GM18507 (cell line): ENCODE data around the gene C19orf67.
A peak's percentile ranks its signal among the peaks of the same experiment; 100 is the strongest.

Experiments
- DNase-seq: peaks from one replicate; pipeline ENCODE4 v3.0.0; 2011; ENCODE audit warnings: low read depth; ENCODE audit not compliant: insufficient read length; ENCODE audit errors: extremely low spot score
- FAIRE-seq: peaks from 2 replicates; lab custom pipeline; 2011; peaks lifted over from hg19 to GRCh38; lab: Jason Lieb, UNC

Gene C19orf67

DNA sequence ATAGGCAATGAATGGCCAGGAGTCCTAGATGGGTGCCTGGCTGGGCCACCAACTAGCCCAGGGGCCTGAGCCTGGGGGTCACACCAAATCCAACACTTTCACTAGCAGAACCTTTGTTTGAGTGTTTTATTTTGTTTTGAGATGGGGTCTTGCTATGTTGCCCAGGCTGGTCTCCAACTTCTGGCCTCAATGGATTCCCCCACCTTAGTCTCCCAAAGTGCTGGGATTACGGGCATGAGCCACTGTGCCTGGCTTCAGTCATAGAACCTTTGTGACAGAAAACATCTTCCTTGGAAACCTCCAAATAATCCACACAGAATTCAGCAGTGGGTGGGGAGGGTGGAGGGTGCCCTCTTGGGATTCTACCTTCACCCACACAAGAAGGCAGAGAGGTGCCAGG, 25.9 kb upstream of the C19orf67 start:
- no peak for DNase-seq
- no peak for FAIRE-seq

DNA sequence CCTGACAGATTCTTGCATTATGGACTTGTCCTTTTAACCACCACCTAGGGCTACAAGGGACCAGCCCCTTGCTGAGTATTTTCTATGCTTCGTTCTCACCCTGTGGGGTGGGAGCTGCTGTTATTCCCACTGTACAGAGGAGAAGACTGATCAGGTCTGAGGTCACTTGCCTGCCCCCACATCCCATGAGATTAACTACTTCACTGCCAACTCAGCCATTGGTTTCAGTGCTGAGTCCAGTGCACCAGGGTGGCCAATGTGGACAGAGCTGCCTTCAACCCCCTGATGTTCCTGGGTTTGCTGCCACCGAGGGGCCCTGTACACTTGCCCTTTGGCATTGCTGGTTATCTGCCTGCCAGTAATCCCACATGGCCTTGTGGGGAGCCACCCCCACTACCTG, 25.1 kb upstream of the C19orf67 start:
- no peak for FAIRE-seq
- DNase-seq = no peak

DNA sequence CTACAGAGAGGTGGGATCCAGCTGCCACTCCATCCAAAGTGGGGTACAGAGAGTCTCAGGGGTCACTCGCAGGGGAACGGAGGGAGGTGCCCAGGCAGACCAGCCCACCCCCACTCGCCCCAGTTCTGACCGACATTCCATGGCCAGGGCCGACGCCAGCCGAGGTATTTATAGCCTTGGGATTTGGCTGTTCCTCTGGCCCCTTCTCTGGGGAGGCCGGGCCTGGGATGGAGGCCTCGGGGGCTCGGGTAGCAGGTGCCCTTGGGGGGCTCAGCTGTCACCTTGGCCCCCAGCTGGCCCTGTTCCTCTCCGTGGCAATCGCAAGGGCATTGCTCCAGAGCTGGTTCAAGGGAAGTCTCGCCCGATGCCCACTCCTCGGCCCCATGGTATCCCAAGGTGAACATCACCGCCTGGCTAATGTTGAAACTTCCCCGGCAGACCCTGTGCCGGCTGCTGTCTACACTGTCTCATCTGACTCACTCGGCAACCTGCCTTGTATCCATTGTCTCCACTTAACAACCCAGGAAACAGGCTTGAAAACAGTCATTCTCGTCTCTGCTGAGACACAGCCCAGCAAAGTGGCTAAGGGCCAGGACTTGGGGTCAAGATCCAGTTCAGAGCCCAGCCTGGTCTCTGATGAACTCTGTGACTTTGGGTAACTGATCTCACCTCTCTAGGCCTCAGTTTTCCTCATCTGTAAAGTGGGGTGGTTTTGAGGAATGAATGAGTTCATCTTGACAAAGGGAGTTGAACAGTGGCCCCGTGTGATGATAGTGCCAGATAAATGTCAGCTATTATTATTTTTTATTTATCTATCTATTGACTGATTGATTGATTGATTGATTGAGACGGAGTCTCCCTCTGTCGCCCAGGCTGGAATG, 22.2 kb upstream of the C19orf67 start:
- FAIRE-seq = no peak
- no peak for DNase-seq

DNA sequence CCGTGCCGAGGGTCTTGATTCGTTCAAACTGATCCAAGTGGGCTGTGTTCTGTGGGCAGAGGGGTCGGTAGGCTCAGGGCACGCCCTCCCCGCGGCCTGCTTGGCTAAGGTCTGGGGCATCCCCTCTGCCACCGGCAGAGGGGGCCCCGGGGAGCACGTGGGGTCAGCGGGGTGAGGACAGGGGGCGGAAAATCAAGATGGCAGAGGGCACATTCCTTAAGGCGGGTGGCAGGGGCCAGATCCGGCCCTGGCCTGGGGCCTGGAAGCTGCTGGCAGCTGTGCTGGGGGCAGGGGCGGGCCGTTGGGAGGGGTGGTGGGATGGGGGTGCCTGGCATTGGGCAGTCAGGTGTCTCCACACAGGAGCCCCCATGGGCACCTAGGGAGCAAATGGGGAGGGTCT, 21.3 kb upstream of the C19orf67 start:
- no peak for DNase-seq
- FAIRE-seq = no peak

DNA sequence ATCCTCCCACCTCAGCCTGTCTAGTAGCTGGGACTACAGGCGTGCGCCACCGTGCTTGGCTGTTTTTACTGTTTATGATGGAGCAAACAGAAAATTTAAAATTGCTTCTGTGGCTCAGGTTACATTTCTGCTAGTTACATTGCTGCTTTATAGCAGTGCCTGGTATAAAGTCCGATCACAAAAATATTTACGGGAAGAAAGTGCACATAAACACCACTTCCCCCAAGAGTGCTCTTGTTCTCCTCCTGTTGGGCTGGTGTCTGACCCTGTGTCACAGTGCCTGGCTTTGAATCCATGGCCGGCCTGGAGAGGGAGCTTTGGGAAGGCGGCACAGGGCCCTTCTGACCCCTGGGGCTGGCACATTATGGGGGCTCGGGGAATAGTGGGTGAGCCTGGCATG, 20.1 kb upstream of the C19orf67 start:
- DNase-seq (no peak), FAIRE-seq (no peak)

DNA sequence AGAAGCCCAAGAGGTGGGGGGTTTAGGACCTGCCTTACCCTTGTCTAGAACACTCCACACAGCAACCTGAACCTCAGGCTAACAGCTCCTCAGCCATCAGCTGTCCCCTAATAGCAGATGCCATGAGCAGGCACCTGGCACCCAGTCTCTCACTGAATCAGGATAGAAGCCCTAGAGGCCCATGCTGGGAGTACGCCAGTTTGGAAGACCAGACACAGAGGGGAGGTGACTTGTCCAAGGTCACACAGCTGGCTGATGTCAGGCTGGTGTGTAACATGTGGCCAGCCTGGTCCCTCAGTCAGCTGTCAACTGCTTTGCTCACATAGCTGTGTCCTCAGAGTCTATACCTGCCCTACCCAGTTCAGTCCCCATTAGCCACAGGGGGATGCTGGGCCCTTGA, 17.7 kb upstream of the C19orf67 start:
- DNase-seq (no peak), FAIRE-seq (no peak)

DNA sequence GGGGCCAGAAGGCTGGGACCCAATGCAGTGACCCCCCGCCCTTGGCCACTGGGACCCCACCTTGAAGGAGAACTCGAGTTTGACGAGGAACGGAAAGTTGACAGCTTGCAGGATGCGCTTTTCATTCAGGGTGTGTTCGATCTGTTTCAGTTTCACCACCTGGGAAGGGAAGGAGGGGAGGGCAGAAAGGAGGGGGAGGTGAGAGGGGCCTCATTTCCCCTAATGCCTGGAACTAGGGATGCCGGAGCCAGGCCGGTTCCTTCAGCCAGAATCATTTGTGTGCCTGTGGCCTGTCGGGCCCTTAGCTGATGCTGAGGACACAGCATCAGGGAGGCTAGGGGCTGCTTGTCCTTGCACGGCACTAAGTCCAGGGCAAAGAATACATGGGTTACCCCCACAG, 17.2 kb upstream of the C19orf67 start:
- DNase-seq (no peak), FAIRE-seq (no peak)

DNA sequence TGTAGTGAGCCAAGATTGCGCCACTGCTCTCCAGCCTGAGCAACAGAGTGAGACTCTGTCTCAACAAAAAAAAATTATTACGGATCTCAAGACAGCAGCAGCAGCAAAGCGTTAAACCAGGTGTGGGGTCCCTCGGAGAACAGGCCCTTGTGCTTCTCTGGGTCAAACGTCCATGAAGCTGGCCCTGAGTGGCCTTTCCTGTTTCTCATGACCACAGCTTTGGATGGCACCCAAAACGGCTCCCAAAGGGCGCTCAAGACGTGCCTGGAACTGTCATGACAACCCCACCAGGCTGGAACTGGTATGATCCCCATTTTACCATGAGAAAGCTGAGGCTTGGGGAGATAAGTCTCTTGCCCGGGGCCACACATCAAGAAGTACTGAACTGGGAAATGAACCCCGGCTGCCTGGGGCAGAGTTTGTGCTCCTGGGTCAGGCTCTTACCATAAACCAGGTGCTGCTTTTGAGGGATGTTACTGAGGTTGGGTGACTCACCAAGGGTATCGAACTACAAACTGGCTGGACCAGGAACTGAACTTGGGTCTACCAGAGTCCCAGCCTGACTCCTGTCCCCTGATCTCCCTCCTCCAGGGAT, 16.6 kb upstream of the C19orf67 start:
- DNase-seq = no peak
- FAIRE-seq = no peak

DNA sequence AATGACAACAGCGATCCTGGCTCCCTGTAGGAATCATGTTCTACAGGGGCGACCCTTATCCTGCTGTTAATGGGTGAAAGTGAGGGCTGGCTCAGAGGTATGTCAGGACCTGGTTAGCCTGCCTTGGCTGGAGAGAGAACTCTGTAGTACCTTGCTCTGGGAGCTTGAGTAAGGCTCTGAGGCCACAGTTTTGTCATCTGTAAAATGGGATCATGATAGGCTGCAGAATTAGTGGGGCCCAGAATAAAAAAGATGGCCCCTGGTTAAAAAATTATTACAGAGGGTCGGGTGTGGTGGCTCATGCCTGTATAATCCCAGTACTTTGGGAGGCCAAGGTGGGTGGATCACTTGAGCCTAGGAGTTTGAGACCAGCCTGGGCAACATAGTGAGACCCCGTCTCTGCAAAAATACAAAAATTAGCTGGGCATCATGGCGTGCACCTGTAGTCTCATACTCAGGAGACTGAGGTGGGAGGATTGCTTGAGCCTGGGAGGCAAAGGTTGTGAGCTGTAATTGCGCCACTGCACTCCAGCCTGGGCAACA, 15.5 kb upstream of the C19orf67 start:
- FAIRE-seq = no peak
- DNase-seq = no peak

DNA sequence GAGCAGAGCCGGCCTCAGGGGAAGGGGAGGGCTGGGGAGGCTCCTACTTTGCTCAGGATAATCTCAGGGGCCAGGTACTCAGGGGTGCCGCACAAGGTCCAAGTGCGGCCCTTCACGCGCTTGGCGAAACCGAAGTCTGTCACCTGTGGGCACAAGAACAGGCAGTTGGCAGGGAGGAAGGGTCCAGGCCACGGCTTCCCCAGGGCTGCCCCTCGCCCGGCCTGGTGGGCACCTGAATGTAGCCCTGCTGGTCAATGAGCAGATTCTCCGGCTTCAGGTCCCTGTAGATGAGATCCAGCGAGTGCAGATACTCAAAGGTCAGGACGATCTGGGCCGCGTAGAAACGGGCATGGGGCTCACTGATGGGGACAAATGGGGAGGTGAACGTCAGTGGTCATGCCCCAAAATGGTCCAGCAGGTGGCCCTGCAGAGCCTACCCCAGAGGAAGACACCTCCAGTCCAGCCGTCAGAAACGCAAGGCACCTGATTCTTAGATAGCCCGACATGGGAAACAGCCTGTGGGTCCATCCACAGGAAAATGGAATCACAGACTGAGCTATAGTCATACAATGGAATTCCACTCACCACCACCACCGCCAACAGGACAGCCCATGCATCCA, 12.1 kb upstream of the C19orf67 start:
- DNase-seq (no peak), FAIRE-seq (no peak)

DNA sequence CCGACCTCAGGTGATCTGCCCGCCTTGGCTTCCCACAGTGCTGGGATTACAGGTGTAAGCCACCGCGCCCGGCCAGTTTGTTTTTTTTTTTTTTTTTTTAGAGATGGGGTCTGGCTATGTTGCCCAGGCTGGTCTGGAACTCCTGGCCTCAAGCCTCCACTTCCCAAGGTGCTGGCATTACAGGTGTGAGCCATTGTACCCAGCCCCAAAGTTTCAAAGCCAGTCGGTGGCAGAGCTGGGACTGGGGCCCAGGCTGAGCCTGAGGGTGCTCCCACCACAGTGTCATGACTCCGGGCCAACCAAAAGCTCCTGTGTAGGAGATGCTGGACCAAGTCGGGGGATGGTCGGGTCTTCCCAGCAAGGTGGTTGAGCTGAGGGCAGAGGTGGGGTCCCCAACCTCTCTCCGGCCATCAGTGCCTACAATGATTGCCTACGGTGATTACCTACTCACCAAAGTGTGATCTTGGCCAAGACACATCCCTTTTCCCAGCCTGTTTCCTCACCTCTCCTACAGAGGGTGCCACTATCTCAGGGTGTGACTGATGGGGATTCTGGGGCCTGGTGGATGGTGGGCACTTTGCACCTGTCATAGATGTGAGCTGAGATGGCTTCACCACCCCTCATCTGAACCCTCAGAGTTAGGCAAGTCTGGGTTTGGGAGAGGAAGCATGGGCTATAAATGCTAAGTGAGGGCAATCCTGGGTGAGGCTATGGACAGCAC, 10.8 kb upstream of the C19orf67 start:
- DNase-seq = no peak
- FAIRE-seq = no peak

DNA sequence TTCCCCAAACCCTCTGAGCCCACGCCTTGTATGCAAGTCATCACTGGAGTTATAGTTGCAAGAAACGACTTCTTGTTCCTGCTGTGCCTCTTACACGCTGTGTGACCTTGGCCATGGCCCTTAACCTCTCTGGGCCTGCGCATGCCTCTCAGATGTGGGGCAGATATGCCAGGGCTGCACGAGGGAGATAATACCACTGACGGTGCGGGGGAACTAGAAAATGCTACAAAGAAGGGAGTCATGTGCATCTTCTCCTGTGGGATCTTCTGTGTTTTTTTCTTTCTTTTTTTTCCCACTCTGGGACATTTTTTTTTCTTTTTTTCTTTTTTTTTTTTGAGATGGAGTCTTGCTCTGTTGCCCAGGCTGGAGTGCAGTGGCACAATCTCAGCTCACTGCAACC, 9.3 kb upstream of the C19orf67 start:
- FAIRE-seq (no peak), DNase-seq (no peak)

DNA sequence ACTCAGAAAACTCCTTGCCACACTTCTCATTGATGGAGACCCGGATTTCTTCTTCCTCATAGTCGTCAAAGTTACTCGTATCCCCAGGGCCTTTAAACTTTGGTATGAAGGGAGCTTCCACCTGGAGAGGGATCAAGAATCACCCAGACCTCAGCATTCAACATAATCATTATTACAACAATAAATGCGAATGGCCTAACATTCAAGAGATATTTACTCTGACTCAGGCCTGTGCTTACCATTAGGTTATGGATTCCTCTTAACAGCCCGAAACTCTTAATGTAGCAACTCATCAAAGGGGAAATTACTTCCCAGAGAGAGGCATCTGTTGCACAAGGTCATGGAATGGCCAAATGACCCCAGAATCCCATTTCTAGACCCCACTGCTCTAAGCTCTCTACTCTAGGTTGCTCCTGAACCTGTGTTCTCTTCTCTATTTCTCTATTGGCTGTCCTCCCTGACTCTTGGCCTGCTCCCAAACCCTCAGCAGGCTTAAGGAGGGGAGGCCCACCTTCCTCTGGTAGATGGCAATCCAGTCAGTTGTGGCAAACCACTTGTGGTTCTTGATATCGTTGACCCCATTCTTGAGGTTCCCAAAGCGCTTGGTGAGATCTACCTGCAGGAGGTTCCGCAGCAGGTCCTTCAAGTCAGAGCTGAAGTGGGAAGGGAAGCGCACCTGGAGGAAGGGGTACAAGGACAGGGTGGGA, 7.7 kb upstream of the C19orf67 start:
- DNase-seq (no peak), FAIRE-seq (no peak)

DNA sequence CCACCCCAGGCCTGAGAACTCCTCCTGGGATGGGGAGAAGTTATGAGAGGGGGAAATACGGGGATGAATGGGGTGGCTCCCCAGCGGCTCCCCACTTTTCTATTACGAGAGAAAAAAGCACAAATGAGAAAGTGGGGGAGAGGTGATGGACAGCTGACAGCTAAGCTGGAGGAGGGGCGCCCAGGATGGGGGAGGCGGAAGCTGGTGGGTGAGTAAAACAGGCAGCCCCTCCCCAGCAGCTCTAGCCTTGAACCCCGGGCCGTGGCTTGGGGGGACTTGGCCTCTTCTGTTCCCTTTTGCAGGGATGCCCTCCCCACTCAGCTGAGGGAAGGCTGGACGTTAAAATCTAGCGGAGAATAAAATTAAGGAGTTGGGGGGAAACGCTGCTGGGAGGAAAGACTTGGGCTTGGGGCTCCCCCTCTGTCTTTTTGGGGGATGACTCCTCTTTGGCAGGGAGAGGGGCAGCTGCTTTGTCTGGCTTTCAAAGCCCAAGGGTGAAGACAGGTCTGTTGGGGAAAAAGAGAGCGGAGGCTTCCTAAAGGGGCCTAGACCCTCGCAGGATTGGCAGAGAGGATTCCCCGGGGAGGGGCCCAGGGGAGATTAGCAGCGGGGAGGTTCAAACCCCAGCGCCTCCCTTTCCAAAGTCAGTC, 6.4 kb upstream of the C19orf67 start:
- FAIRE-seq (peak; percentile 26), DNase-seq (no peak)

DNA sequence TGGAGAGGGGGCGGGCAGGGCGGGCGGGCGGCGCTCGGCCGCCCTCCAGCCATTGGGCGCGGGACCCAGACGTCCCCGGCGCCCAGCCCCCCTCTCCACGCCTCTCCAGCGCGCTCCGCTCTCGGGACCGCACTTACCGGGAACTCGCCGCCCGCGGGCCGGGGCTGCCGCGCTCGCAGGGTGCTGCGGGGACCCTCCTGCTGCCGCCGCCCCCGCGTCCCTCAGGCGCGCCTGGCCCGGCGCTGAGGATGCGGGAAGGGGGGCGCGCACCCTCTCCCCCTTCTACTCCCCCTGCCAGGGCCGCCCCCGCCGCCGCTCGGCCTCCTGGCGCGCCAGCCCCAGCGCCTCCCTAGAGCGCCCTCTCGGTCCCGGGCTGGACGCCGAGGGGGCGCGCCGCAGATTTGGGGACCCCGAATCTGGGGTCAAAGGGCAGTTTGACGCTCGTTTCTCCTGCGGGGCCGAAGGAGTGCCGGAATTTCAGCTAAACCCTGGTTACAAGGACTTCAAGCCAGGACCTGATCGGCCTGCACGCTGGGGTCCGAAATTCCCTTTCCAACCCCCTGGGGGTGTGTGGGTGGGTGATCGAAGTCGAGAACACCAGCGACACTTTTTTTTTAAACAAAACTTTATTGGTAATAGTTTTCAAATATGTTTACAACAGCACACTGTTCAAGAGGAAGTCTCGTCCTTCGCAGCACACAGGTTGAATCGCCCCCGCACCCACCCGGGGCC, 5.7 kb upstream of the C19orf67 start:
- FAIRE-seq (peak; percentile 83), DNase-seq (peak; percentile 72)

DNA sequence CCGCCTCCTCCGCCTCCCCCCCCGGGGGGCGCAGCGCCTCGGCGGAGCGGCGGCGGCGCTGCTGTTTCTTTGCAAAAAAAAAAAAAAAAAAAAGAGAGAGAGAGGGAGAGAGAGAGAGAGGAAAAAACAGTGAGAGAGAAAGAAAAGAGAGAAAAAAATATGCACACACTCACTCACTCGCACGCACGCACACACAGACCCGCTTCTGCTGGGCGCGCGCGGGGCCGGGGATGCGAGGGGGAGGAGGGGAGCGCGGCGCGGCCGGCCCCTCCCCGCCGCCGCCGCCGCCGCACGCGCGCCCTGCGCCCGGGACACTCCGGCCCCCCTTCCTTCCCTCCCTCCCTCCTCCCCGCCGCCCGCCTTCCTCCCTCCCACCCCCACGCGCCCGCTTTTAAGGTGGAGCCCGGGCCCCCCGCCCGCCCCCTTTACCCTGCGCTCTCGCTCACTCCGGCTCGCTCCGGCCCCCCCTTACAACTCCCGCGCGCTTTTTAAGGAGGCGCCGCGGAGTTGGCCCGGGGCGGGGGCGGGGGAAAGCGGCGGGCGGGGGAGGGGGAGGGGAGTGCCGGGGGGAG, 5.0 kb upstream of the C19orf67 start, which contains the start of gene SAMD1:
SAMD1 (minus strand) TSS at position 243 of the 572 bp plus-strand sequence.
- FAIRE-seq = no peak
- peak; percentile 65 for DNase-seq

DNA sequence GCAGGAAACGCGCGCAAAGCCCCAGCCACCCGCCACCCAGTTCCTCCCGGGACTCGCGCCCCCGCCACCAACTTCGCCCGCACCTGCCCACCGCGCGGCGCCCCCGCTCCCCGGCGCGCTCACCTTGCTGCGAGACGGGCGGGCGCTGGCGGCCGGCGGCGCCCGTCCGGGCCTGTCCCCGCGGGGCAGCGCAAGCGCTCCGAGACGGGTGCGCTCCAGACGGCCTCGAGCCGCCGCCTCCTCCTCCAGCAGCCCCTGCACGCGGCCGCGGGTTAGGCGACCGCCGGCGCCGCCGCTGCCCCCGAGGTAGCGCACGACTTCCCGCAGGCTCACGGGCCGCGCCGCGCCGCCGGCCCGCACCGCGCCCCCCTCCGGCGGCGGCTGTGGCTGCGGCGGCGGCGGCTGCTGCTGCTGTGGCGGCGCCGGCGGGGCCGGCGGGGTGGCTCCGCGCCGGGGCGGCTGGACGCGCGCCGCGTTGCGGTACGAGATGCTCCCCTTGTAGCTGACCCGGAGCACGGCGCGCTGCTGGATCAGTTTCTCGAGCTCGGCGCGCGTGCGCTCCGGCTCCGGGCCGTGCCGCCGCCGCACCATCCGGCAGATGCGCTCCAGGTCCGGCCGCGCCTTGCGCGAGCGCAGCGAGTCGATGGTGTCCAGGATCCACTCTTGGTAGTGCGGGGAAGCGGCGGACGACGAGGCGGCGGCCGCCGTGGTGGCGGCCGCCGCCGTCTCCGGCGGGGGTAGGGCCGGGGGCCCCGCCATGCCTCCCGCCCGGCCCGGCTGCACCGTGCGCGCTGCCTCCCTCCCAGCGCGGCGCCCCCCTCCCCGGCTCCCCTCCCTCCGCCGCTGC, 4.3 kb upstream of the C19orf67 start:
- FAIRE-seq (peak; percentile 56), DNase-seq (no peak)
